ENCODE data around the gene MUC12. TPM values are rescaled to one million over a fixed set of nuclear protein-coding genes. Genes with fewer than 3 reads are reported as not detected.

The MUC12 gene
- total RNA-seq, 6 donors from 2014 or later: 0.69 to 2.1 (median 1.8) TPM; not detected in 3

DNA sequence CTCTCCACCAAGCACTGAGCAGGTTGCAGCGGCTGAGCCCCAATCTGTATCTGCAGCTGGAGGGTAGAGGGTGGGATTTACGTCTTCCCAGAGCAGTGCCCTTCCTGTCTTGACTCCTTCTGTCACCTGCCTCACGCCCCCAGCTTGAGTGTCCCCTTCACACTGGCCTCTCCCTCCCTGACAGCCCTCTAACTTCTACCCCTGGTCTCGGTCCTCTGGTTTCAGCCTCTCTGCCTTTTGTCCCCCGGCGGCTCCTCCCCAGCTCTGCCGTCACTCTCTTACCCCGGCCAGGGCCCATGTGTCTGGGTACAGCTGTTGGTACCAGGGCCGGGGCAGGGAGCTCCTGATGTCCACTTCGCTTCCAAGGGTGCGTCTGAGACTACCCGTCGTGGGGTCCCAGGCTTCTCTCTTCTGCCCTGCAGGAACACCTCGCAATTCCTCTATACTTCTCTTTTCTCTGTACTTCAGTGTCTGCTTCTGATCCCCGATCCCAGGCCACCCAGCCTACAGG, 19.4 kb upstream of the MUC12 start:
- TF ChIP-seq POLR2A (IDR thresholded peaks at IDR 0.05) (no peak), EP300 (IDR thresholded peaks at IDR 0.05) (no peak), POLR2AphosphoS5 (IDR thresholded peaks at IDR 0.05) (no peak)
- TF ChIP-seq, protein P1, sequence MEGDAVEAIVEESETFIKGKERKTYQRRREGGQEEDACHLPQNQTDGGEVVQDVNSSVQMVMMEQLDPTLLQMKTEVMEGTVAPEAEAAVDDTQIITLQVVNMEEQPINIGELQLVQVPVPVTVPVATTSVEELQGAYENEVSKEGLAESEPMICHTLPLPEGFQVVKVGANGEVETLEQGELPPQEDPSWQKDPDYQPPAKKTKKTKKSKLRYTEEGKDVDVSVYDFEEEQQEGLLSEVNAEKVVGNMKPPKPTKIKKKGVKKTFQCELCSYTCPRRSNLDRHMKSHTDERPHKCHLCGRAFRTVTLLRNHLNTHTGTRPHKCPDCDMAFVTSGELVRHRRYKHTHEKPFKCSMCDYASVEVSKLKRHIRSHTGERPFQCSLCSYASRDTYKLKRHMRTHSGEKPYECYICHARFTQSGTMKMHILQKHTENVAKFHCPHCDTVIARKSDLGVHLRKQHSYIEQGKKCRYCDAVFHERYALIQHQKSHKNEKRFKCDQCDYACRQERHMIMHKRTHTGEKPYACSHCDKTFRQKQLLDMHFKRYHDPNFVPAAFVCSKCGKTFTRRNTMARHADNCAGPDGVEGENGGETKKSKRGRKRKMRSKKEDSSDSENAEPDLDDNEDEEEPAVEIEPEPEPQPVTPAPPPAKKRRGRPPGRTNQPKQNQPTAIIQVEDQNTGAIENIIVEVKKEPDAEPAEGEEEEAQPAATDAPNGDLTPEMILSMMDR (IDR thresholded peaks at IDR 0.05): no peak
- Histone ChIP-seq H3K4me3 (no peak overlapping the region), H3K27me3 (peaks cover 0 to 9% (median 0%) of the 10 kb centered on the region in 4 donors), H3K36me3 (no peaks in the 10 kb centered on the region), H3K27ac (no peak overlapping the region), H3K9me3 (no peaks in the 10 kb centered on the region), H3K4me1 (no peaks in the 10 kb centered on the region)
- WGBS, 2 donors: 47% methylated on average over 15 of the region's 15 CpGs
- ATAC-seq (ENCODE audit: low FRiP score in 2 of 2): no peak
- DNase-seq: no peak

GRCh38 chr7:100951172-100951571, 18.2 kb upstream of the MUC12 start:
- TF ChIP-seq EP300 (IDR thresholded peaks at IDR 0.05) (no peak), POLR2AphosphoS5 (IDR thresholded peaks at IDR 0.05) (no peak), POLR2A (IDR thresholded peaks at IDR 0.05) (no peak)
- TF ChIP-seq, protein P1 (IDR thresholded peaks at IDR 0.05): no peak
- peaks cover 0 to 9% (median 0%) of the 10 kb centered on the region in 4 donors for H3K27me3 ChIP-seq
- H3K4me1 ChIP-seq: no peaks in the 10 kb centered on the region
- ATAC-seq (ENCODE audit: low FRiP score in 2 of 2): no peak
- H3K9me3 ChIP-seq: no peaks in the 10 kb centered on the region
- no peaks in the 10 kb centered on the region for H3K36me3 ChIP-seq
- H3K27ac ChIP-seq: no peak overlapping the region
- DNase-seq: no peak
- H3K4me3 ChIP-seq: no peak overlapping the region
- WGBS, 2 donors: 40 to 41% methylated on average over 6 of the region's 6 CpGs

DNA sequence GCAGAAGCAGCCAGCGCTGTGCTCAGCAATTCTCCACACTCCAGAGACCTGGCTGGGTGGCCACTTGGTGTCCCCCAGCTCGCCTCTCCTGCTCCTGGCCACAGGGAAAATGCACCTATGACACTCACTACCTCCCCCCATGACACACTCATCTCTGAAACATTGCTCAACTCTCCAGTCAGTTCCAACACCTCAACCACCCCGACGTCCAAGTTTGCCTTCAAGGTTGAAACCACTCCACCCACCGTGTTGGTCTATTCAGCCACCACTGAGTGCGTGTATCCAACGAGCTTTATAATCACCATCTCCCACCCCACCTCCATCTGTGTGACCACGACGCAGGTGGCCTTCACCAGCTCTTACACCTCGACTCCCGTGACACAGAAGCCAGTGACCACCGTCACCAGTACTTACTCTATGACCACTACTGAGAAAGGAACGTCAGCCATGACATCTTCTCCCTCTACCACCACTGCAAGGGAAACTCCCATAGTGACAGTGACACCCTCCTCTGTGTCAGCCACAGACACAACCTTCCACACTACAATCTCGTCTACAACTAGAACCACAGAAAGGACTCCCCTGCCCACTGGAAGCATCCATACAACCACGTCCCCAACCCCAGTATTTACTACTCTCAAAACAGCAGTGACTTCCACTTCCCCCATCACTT, 17.3 kb upstream of the MUC12 start:
- DNase-seq (no peak), ATAC-seq (ENCODE audit: low FRiP score in 2 of 2) (no peak)
- H3K4me1 ChIP-seq: no peaks in the 10 kb centered on the region
- TF ChIP-seq, protein P1 (IDR thresholded peaks at IDR 0.05): no peak
- TF ChIP-seq POLR2A (IDR thresholded peaks at IDR 0.05): no peak
- no peak for TF ChIP-seq POLR2AphosphoS5 (IDR thresholded peaks at IDR 0.05)
- no peak for TF ChIP-seq EP300 (IDR thresholded peaks at IDR 0.05)
- no peaks in the 10 kb centered on the region for H3K9me3 ChIP-seq
- WGBS, 2 donors: 70 to 75% methylated on average over 15 of the region's 15 CpGs
- no peaks in the 10 kb centered on the region for H3K36me3 ChIP-seq
- H3K27ac ChIP-seq: no peak overlapping the region
- peaks cover 0 to 9% (median 0%) of the 10 kb centered on the region in 4 donors for H3K27me3 ChIP-seq
- no peak overlapping the region for H3K4me3 ChIP-seq

DNA sequence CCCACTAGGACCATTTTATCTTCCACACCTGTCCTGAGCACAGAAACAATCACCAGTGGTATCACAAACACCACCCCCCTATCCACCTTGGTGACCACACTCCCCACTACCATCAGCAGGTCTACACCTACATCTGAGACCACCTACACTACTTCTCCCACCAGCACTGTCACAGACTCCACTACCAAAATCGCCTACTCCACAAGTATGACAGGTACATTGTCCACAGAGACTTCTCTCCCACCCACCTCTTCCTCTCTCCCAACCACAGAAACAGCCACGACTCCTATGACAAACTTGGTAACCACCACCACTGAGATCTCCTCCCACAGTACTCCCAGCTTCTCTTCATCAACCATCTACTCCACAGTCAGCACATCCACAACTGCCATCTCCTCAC, 16.7 kb upstream of the MUC12 start:
- H3K4me3 ChIP-seq: no peak overlapping the region
- WGBS, 2 donors: 51 to 53% methylated on average over 2 of the region's 2 CpGs
- H3K36me3 ChIP-seq: no peaks in the 10 kb centered on the region
- H3K4me1 ChIP-seq: no peaks in the 10 kb centered on the region
- ATAC-seq (ENCODE audit: low FRiP score in 2 of 2) (no peak), DNase-seq (no peak)
- no peak overlapping the region for H3K27ac ChIP-seq
- no peaks in the 10 kb centered on the region for H3K9me3 ChIP-seq
- H3K27me3 ChIP-seq: peaks cover 0 to 9% (median 0%) of the 10 kb centered on the region in 4 donors
- TF ChIP-seq EP300 (IDR thresholded peaks at IDR 0.05): no peak
- TF ChIP-seq, protein P1 (IDR thresholded peaks at IDR 0.05): no peak
- TF ChIP-seq POLR2A (IDR thresholded peaks at IDR 0.05): no peak
- TF ChIP-seq POLR2AphosphoS5 (IDR thresholded peaks at IDR 0.05): no peak
